NCI-H2196 treated with DMSO at 0.1 percent for 48 hours (cell line): ENCODE data around the gene PFKL.
"Not testable (repeated sequence)": the region's sequence is repeated elsewhere in the genome, so short reads cannot be mapped to it uniquely, and the experiment has no call there.

Experiments used
- DNase-seq: peaks from one replicate; lab custom pipeline; 2025; ENCODE audit not compliant: unreplicated experiment; lab: John Stamatoyannopoulos, UW

Gene PFKL

DNA sequence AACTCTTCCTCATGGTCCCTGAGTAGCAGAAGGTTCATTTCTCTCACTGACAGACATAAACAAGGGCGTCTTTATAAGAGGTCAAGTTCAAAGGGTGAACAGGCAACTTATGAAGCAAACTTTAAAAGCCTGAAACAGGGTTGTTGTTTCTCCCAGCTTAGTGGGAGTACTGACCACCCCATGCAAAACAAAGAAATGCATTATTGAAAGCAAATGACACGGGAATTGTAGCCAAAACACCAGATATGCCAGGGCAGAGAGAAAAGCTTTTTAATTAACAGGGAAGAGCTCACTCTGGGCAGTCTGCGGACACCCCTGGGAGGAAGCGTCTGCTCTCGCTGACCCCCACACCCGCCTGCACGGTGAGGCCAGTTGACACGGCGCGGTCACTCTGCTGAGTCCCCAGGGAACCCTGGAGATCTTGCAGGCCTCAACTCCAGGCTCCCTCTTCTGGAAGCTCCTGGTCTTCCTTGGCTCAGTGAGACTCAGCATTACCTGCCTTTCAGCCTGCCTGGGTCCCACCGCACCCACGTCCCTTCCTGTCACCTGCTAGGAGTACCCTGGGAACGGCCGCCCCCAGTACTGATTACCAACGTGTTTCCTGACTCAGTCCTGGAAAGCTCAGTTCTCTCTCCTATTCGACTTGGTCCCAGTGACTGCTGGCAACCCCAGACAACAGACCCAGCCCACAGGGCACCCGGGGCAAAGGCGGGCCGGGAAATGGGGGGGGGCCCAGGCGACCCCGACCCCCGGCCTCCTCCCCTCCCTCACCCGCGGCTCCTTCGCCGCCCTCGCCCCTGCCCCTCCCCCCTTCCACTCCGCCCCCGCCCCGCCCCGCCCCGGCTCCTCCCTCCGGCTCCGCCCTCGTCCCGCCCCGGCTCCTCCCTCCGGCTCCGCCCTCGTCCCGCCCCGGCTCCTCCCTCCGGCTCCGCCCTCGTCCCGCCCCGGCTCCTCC is 38.4 kb downstream of the PFKL start:
- DNase-seq: peak; percentile 41

- peak; percentile 91 for DNase-seq
Observed at GRCh38 chr21:44338971-44339910, 39.4 kb downstream of the PFKL start, which contains the start of gene CFAP410. TSS of gene CFAP410 (minus strand) at chr21:44339390. CDS start at chr21:44339194, 196 bp downstream.

DNA sequence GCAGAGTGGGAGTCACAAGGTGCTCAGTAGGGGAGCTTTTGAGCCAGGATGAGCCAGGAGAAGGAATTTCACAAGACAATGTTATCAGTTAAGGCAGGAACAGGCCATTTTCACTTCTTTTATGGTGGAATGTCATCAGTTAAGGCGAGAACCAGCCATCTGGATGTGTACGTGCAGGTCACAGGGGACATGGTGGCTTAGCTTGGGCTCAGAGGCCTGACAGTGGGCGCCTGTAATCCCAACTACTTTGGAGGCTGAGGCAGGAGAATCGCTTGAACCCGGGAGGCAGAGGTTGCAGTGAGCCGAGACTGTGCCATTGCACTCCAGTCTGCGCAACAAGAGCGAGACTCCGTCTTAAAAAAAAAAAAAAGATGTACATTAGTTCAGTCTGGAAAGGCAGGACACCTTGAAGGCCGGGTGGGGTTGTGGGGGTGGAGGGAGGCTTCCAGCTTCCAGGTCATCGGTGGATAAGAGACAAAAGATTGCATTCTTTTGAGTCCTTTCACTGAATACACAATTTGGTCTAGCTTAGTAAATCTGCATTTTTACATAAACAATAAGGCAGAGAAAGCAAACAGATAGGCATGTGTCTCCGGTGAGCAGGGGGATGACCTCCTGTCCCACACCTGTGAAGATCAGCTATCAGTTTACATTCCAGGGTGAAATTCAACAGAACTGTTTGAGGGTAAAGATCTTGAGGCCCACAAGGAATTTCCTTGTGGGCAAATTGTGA is 42.0 kb downstream of the PFKL start:
- DNase-seq: not testable (repeated sequence)

- DNase-seq: not testable (repeated sequence)
Observed at GRCh38 chr21:44342981-44343380, 43.1 kb downstream of the PFKL start.

DNA sequence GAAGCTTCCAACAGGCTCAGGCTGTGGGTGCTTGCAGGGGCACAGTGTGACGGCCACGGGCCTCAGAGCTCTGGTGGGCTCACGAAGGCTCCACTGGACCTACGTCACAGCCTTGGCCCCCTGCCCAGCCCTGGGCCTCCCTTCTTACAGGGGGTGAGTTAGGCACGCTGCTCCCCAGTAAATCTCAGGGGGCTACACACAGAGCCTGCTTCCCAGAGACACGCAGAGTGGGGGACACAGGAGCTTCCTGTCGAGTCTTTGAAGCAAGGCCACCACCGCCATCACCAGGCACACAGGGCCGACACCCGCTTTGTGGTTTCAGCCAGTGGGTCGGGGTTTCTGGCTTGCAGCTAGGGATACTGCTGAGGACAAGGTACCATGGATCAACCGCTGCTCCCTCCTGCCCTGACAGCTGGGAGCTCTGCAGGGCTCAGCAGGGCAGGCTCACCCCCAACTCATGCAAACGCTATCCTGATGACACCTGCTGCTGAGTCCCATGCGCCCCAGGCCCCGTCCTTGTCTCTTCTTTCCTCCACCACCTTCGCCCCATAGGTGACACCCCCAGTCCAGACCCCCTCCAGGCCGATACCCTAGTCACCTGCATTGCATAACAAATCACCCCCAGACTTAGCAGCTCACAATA is 44.8 kb downstream of the PFKL start:
- no peak for DNase-seq

DNA sequence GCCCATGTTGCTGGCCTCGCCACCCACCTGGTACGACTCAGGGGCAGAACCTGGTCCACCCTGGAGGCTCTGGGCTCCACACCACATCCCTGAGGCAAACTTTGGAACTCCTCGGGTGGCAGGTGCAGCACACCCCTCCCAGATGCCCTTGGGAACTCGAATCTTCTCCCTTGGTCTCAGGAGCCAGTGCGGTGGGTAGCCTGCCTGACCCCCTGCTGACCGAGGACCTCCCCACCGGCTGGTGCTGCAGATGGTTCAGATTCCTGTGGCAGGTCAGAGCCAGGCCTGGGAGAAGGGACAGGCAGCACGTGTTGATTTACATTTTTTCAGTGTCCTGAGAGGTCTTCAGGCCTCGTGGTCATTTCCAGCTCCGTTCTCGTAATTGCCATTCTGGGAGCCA is 45.6 kb downstream of the PFKL start:
- no peak for DNase-seq

- DNase-seq: peak; percentile 19
Observed at GRCh38 chr21:44347911-44348451, 48.1 kb downstream of the PFKL start.

- no peak for DNase-seq
Observed at GRCh38 chr21:44348861-44349260, 49.0 kb downstream of the PFKL start.

GRCh38 chr21:44349416-44349846 is 49.6 kb downstream of the PFKL start:
- DNase-seq: no peak

- no peak for DNase-seq
Observed at GRCh38 chr21:44349847-44350772, 50.3 kb downstream of the PFKL start.

DNA sequence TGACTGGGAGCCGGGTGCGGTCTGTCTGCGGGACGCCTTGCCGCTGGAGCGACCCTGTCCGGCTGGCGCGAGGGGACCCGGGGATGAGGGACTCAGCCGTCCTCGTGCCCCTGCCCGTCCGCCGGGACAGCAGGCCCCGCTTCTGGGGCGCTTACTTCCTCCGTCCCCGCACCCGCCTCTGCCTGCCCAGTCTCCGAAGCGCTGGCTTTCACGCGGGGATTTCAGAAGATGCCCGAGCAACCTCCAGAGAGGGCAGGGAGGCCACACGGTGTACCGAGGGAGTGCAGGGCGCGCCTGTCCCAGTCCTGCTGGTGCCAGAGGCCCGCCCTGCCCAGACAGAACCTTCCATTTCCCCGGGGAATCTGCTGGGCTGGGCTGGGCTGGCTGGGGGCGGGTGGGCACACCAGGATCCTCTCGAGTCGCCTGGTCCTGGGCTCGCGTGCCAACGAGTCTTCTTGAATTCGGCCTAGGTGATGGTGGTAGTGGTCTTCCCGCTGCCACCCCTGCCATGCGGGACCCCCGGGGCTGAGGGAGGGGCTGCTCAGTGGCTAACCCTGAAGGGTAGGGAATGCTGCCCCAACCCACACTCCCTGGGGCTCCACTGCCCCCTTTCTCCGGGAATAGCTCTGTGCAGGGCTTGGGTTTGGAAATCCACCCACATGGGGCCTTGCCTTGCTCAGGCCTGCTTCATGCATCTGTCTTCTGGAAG is 51.1 kb downstream of the PFKL start:
- no peak for DNase-seq

DNA sequence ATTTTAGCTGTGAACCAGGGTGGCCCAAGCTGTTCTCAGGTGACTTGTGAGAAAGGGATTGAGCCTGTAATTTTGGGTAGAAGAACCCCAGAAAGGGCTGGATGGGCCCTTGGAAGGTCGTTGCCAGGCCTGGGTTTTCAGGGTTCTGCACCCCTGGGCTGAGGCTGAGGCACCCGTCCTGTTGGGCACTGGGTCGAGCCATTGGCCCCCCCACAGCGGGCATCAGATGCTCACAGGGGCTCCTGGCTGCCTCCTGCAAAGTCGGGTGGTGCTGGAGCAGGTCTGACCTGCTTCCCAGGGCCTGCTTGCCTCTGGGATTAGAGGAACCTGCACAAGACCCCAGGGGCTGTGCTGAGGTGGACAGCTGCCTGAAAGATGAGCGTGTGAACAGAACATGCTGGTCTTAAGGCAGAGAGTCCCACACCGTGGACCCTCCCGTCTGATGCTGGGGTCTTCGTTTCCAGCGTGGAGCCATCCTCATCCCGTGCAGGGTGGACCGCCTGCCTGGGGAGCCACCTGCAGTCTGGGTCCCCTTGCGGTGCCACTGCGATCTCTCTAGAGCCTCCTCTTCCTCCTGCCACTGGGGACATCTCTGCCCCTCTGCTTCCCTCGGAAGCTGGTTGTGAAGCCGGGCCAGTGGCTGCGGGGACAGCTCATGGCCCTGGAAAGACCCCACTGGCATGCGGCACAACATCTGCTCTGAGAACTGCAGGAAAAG is 51.8 kb downstream of the PFKL start:
- DNase-seq: no peak

GRCh38 chr21:44352253-44352860 is 52.5 kb downstream of the PFKL start:
- no peak for DNase-seq

DNA sequence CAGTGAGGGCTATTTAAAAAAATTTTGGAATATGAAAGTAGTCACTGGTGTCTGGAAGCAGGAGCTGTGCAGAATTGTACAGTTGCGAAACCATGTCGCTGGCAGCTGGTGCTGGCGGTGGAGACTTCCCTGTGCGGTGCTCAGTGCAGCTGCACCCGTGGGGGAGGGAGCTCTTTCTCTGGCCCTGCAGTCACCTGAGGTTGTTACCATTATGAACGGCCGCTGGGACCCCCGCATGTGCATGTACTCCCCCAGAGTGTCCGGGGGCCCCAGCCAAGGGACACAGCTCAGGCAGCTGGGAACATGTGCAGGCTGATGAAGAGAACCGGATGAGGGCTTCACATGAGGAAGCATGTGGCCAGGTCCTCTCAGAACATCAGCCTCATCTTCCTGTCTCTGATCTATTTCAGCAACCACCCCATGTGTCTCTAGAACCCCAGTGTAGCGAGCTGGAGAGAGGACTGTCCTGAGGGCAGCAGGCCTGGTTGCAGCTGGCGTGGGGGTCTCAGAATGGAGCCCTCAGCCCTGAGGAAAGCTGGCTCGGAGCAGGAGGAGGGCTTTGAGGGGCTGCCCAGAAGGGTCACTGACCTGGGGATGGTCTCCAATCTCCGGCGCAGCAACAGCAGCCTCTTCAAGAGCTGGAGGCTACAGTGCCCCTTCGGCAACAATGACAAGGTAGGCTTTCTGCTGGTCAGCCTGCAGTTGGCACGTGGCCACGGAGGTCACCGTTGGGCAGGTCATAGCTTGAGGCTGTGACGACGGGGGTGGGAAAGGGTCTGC is 53.5 kb downstream of the PFKL start, which contains the start of gene TRPM2:
TRPM2 (plus strand) TSS at position 431 of the 780 bp plus-strand sequence; CDS start at position 511, 80 bp downstream.
- no peak for DNase-seq

DNA sequence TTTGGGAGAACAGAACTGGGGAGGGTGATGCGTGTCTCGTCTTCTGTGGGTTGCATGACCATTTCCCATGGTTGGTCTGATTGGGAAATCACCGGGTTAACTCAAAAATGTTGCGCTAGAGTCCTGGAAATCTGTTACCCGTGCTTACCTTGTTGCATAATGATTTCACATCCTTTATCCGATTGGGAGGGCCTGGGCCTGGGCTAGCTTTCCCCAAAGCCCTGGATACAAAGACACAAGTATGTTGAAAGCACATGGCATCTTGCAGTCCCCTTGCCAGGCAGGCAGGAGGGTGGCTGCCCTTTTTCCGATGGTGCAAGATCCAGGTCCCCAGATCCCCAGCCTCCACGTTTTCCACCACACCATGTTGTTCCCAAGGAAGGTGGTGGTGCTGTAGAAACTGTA is 54.1 kb downstream of the PFKL start:
- DNase-seq: no peak
